H1 (cell line): ENCODE measurements around the gene RAB6D. TPM values are rescaled to one million over a fixed set of nuclear protein-coding genes. Genes with fewer than 3 reads are reported as not detected.

Experiments
- CTCF ChIA-PET: fragments of 300-600 bp; sonication (Branson Sonifier 250); formaldehyde crosslinking; loops from one replicate; lab custom pipeline; 2021; ENCODE audit not compliant: partially characterized antibody; lab: Charles Lee
- POLR2A ChIA-PET: fragments of 300-600 bp; sonication (Branson Sonifier 250); formaldehyde crosslinking; loops from one replicate; lab custom pipeline; 2021; ENCODE audit warnings: inconsistent platforms; ENCODE audit not compliant: partially characterized antibody; lab: Charles Lee
- DNase-seq, 2 experiments: peaks; one replicate each; pipeline versions ENCODE4 v3.0.0 to v3.0.0-alpha.2; 2010 to 2022; ENCODE audit warnings: low spot score in 2 of 2, low read depth in 1 of 2, mixed read lengths in 1 of 2
- FAIRE-seq: peaks from 2 replicates; lab custom pipeline; 2011; peaks lifted over from hg19 to GRCh38; lab: Jason Lieb, UNC
- H2AFZ ChIP-seq: 2 replicates; pipeline ENCODE4 v1.8.1; 2012; ENCODE audit warnings: low read length, inconsistent platforms
- H2AK5ac ChIP-seq: 2 replicates; pipeline ENCODE4 v1.6.1; 2013; ENCODE audit warnings: low read depth, low read length
- H2BK120ac ChIP-seq: replicated peaks from 2 replicates; pipeline ENCODE3; 2013; ENCODE audit warnings: low read depth, low read length, inconsistent platforms
- H2BK12ac ChIP-seq: 2 replicates; pipeline ENCODE4 v1.6.1; 2013; ENCODE audit warnings: low read depth, low read length
- H2BK15ac ChIP-seq: 2 replicates; pipeline ENCODE4 v1.6.1; 2013; ENCODE audit warnings: low read length
- H2BK20ac ChIP-seq: 2 replicates; pipeline ENCODE4 v1.6.1; 2013; ENCODE audit warnings: low read length
- H2BK5ac ChIP-seq: 2 replicates; pipeline ENCODE4 v1.6.1; 2013; ENCODE audit warnings: low read depth, low read length
- H3K14ac ChIP-seq: 2 replicates; pipeline ENCODE4 v1.6.1; 2013; ENCODE audit warnings: inconsistent platforms; ENCODE audit not compliant: insufficient read length
- H3K18ac ChIP-seq: 2 replicates; pipeline ENCODE4 v1.6.1; 2013; ENCODE audit warnings: low read length; ENCODE audit errors: extremely low read depth
- H3K23ac ChIP-seq: 2 replicates; pipeline ENCODE4 v1.6.1; 2013; ENCODE audit warnings: inconsistent platforms; ENCODE audit not compliant: insufficient read length
- H3K23me2 ChIP-seq: 2 replicates; pipeline ENCODE4 v1.6.1; 2013; ENCODE audit warnings: low read depth, low read length
- H3K27ac ChIP-seq: 2 replicates; pipeline ENCODE4 v1.6.1; 2011; ENCODE audit warnings: low read depth, low read length, inconsistent platforms
- H3K27me3 ChIP-seq, 4 experiments: replicated peaks in 1 of 4; 1 replicate in 1 of 4; 2 replicates in 3 of 4; pipeline versions ENCODE4 v1.6.1 to v1.8.1; 2011 to 2013; ENCODE audit warnings: low read length in 3 of 4, mild to moderate bottlenecking in 3 of 4, inconsistent platforms in 2 of 4, mixed read lengths in 2 of 4, moderate library complexity in 1 of 4; ENCODE audit not compliant: control insufficient read depth in 3 of 4, insufficient read depth in 3 of 4; ENCODE audit errors: extremely low read depth in 1 of 4
- H3K36me3 ChIP-seq, 4 experiments: 2 replicates each; pipeline versions ENCODE4 v1.6.1 to v1.8.1; 2011 to 2013; ENCODE audit warnings: mild to moderate bottlenecking in 4 of 4, low read length in 3 of 4, moderate library complexity in 2 of 4, control low read depth in 1 of 4, inconsistent platforms in 1 of 4; ENCODE audit not compliant: insufficient read depth in 4 of 4, control insufficient read depth in 2 of 4
- H3K4ac ChIP-seq: replicated peaks from 2 replicates; pipeline ENCODE3; 2013; ENCODE audit warnings: low read length, low read depth, mixed read lengths, inconsistent platforms; ENCODE audit not compliant: insufficient read length
- H3K4me1 ChIP-seq, 4 experiments: replicated peaks in 1 of 4; 1 replicate in 1 of 4; 2 replicates in 3 of 4; pipeline versions ENCODE4 v1.6.1 to v1.8.1; 2011 to 2013; ENCODE audit warnings: low read length in 3 of 4, inconsistent platforms in 2 of 4, mixed read lengths in 1 of 4; ENCODE audit not compliant: insufficient read depth in 4 of 4, control insufficient read depth in 3 of 4
- H3K4me2 ChIP-seq, 2 experiments: 2 replicates each; pipeline versions ENCODE4 v1.6.1 to v1.8.1; 2011 to 2013; ENCODE audit warnings: low read depth in 2 of 2, low read length in 2 of 2, control low read depth in 1 of 2, inconsistent platforms in 1 of 2, mild to moderate bottlenecking in 1 of 2; ENCODE audit not compliant: insufficient read depth in 1 of 2
- H3K4me3 ChIP-seq, 4 experiments: fragments of 200-600, 300-600 bp in 1 of 4; sonication (generic), shearing (Covaris generic), sonication (Bioruptor Twin) in 1 of 4; 2 replicates each; pipeline versions ENCODE4 v1.5.1 to v1.8.1; 2011 to 2016; ENCODE audit warnings: low read length in 4 of 4, low read depth in 3 of 4, control low read depth in 2 of 4, inconsistent platforms in 2 of 4, mild to moderate bottlenecking in 2 of 4, mixed read lengths in 1 of 4, moderate library complexity in 1 of 4; ENCODE audit not compliant: insufficient read depth in 2 of 4; ENCODE audit errors: extremely low read depth in 1 of 4
- H3K56ac ChIP-seq: replicated peaks from 2 replicates; pipeline ENCODE3; 2013; ENCODE audit warnings: low read depth, mild to moderate bottlenecking, mixed read lengths, low read length, inconsistent platforms; ENCODE audit not compliant: insufficient read length
- H3K79me1 ChIP-seq: 2 replicates; pipeline ENCODE4 v1.6.1; 2013; ENCODE audit warnings: low read depth, low read length, control low read depth
- H3K79me2 ChIP-seq, 2 experiments: 2 replicates each; pipeline versions ENCODE4 v1.6.1 to v1.8.1; 2012 to 2013; ENCODE audit warnings: low read length in 2 of 2, mild to moderate bottlenecking in 2 of 2, inconsistent platforms in 1 of 2; ENCODE audit not compliant: insufficient read depth in 2 of 2, control insufficient read depth in 1 of 2
- H3K9ac ChIP-seq, 4 experiments: replicated peaks in 1 of 4; 1 replicate in 1 of 4; 2 replicates in 3 of 4; pipeline versions ENCODE4 v1.6.1 to v1.8.1; 2011 to 2013; ENCODE audit warnings: low read depth in 3 of 4, low read length in 3 of 4, control low read depth in 2 of 4, mild to moderate bottlenecking in 2 of 4, moderate library complexity in 2 of 4, inconsistent platforms in 1 of 4; ENCODE audit errors: extremely low read depth in 1 of 4
- H3K9me3 ChIP-seq, 2 experiments: 2 replicates each; pipeline versions ENCODE4 v1.6.1 to v1.8.1; 2012 to 2013; ENCODE audit warnings: mild to moderate bottlenecking in 2 of 2, moderate library complexity in 2 of 2, control low read depth in 1 of 2, inconsistent platforms in 1 of 2, low read depth in 1 of 2, low read length in 1 of 2, mixed read lengths in 1 of 2; ENCODE audit not compliant: insufficient read depth in 2 of 2
- H4K20me1 ChIP-seq, 2 experiments: replicated peaks in 1 of 2; 2 replicates each; pipeline versions ENCODE3 to v1.8.1; 2011 to 2013; ENCODE audit warnings: inconsistent platforms in 2 of 2, low read length in 2 of 2, mild to moderate bottlenecking in 1 of 2; ENCODE audit not compliant: insufficient read depth in 2 of 2, control insufficient read depth in 1 of 2
- H4K5ac ChIP-seq: 2 replicates; pipeline ENCODE4 v1.6.1; 2013; ENCODE audit warnings: low read length, low read depth, mixed read lengths, inconsistent platforms; ENCODE audit not compliant: insufficient read length
- H4K8ac ChIP-seq: 2 replicates; pipeline ENCODE4 v1.8.0; 2013; ENCODE audit warnings: mild to moderate bottlenecking, moderate library complexity, low read length, inconsistent platforms; ENCODE audit not compliant: insufficient read depth; ENCODE audit errors: extremely low read depth
- H4K91ac ChIP-seq: replicated peaks from 2 replicates; pipeline ENCODE3; 2013; ENCODE audit warnings: low read length, mixed read lengths, inconsistent platforms; ENCODE audit not compliant: insufficient read length
- BRCA1 ChIP-seq: IDR thresholded peaks from 2 replicates; pipeline ENCODE4 v1.6.1; 2012; ENCODE audit warnings: low read depth, low read length, improper control_type of control experiment
- FOSL1 ChIP-seq: IDR thresholded peaks from 2 replicates; pipeline ENCODE4 v1.6.1; 2011; ENCODE audit warnings: mild to moderate bottlenecking, low read depth, low read length, moderate library complexity; ENCODE audit not compliant: insufficient read depth
- POU5F1 ChIP-seq: IDR thresholded peaks from 2 replicates; pipeline ENCODE4 v1.6.1; 2011; ENCODE audit warnings: low read depth, mild to moderate bottlenecking, low read length, moderate library complexity
- RFX5 ChIP-seq: IDR thresholded peaks from 2 replicates; pipeline ENCODE4 v1.6.1; 2011; ENCODE audit warnings: low read depth, low read length, improper control_type of control experiment, borderline replicate concordance
- RXRA ChIP-seq: IDR thresholded peaks from 2 replicates; pipeline ENCODE4 v1.6.1; 2011; ENCODE audit warnings: low read depth, mild to moderate bottlenecking, low read length, moderate library complexity; ENCODE audit not compliant: insufficient read depth
- SAP30 ChIP-seq: fragments of 300-600 bp; sonication (generic); IDR thresholded peaks from 2 replicates; pipeline ENCODE4 v1.7.1; 2012; ENCODE audit warnings: low read length, moderate library complexity, mild to moderate bottlenecking, inconsistent platforms; ENCODE audit not compliant: insufficient read depth, insufficient replicate concordance
- SP4 ChIP-seq: IDR thresholded peaks from 2 replicates; pipeline ENCODE4 v1.6.1; 2012; ENCODE audit warnings: low read length, inconsistent platforms
- WGBS, 2 experiments: shearing (Covaris generic) in 1 of 2; methylation state at CpG; one replicate each; pipeline versions ENCODE4 v1.1.6 to v1.1.7; 2013 to 2015; ENCODE audit warnings: low lambda C conversion rate in 2 of 2, mixed read lengths in 2 of 2, inconsistent platforms in 1 of 2, low coverage in 1 of 2, missing lambda C conversion rate in 1 of 2; ENCODE audit not compliant: insufficient replicate concordance in 2 of 2, insufficient coverage in 1 of 2, insufficient read length in 1 of 2; ENCODE audit errors: extremely low coverage in 1 of 2, missing lambda C conversion rate in 1 of 2; 5-methylcytosine and 5-hydroxymethylcytosine counted together
- polyA plus RNA-seq, 7 experiments: library from polyadenylated mRNA; depleted of rRNA in 3 of 7; stranded (reverse) in 5 of 7; unstranded in 2 of 7; fragments of >200 nt in 5 of 7; fragments of 200-250 nt in 2 of 7; gene quantifications; 1 replicate in 5 of 7; 2 replicates in 1 of 7; 4 replicates in 1 of 7; pipeline versions ENCODE4 v1.2.1 to v1.2.3, GENCODE V29; 2011 to 2013; ENCODE audit warnings: missing spikeins in 2 of 7, mixed read lengths in 2 of 7
- total RNA-seq: library from RNA; stranded (reverse); fragmentation: NEBNext Ultra II Directional; extraction: Animal tissue kit (Norgen Biotek cat#: 25700); gene quantifications from 2 replicates; pipeline ENCODE4 v1.2.1, GENCODE V29; 2021
- TF ChIP-seq, protein P1 (sequence below): IDR thresholded peaks from 2 replicates; pipeline ENCODE4 v1.6.1; 2012; ENCODE audit warnings: inconsistent platforms

Gene RAB6D
- total and polyA plus RNA-seq, 2 of the 8 experiments (the other 6 are each of a cell fraction or from before 2014, with no cell fraction given), result 0.05 to 0.22 TPM

GRCh38 chr2:131367352-131367751 is 3.4 kb upstream of the RAB6D start:
- no peaks in the 10 kb centered on the region for H3K36me3 ChIP-seq
- H4K20me1 ChIP-seq, result peaks cover 0 to 2% of the 10 kb centered on the region in 2 experiments
- no peak overlapping the region for H4K8ac ChIP-seq
- H3K4ac ChIP-seq, result no peak overlapping the region
- no peak overlapping the region for H4K5ac ChIP-seq
- no peak overlapping the region for H3K14ac ChIP-seq
- no peaks in the 10 kb centered on the region for H3K79me2 ChIP-seq
- H3K27me3 ChIP-seq, result peaks cover 0 to 8% (median 3%) of the 10 kb centered on the region in 4 experiments; a peak in 5 of 7 replicates
- no peaks in the 10 kb centered on the region for H3K9me3 ChIP-seq
- H3K9ac ChIP-seq, result no peak overlapping the region
- H2BK5ac ChIP-seq, result no peak overlapping the region
- no peak overlapping the region for H3K4me3 ChIP-seq
- WGBS, 2 experiments, result 94% methylated on average over 6 of the region's 7 CpGs; no CpG with 5 or more reads in 1 of the 2 experiments
- POLR2A ChIA-PET, result no interaction called here
- H3K23ac ChIP-seq, result no peak overlapping the region
- no peak overlapping the region for H3K27ac ChIP-seq
- H2BK12ac ChIP-seq, result no peak overlapping the region
- no peak overlapping the region for H2BK15ac ChIP-seq
- DNase-seq (no peak), FAIRE-seq (no peak)
- no peak overlapping the region for H3K18ac ChIP-seq
- H2AK5ac ChIP-seq, result no peak overlapping the region
- H2BK20ac ChIP-seq, result no peak overlapping the region
- H3K4me1 ChIP-seq, result no peaks in the 10 kb centered on the region; a peak in 1 of 7 replicates
- H3K23me2 ChIP-seq, result peaks cover 3% of the 10 kb centered on the region; the same call in 1 of the 2 replicates
- H3K56ac ChIP-seq, result no peak overlapping the region
- CTCF ChIA-PET, result no interaction called here
- no peak overlapping the region for H3K4me2 ChIP-seq
- no peak overlapping the region for H4K91ac ChIP-seq
- H2BK120ac ChIP-seq, result no peak overlapping the region
- no peaks in the 10 kb centered on the region for H3K79me1 ChIP-seq
- no peak overlapping the region for H2AFZ ChIP-seq
- TF ChIP-seq BRCA1 (no peak), POU5F1 (no peak), RXRA (no peak), RFX5 (no peak), SP4 (no peak), SAP30 (no peak), FOSL1 (no peak)
- TF ChIP-seq, protein P1, sequence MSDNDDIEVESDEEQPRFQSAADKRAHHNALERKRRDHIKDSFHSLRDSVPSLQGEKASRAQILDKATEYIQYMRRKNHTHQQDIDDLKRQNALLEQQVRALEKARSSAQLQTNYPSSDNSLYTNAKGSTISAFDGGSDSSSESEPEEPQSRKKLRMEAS, result no peak
